Raji (cell line): ENCODE results near the gene FBXW8.

Source experiments
- POLR2A ChIP-seq: IDR thresholded peaks from 2 replicates; pipeline ENCODE4 v1.6.1; 2011; ENCODE audit warnings: low read depth, low read length, control low read depth; ENCODE audit not compliant: insufficient read depth

Gene FBXW8

DNA sequence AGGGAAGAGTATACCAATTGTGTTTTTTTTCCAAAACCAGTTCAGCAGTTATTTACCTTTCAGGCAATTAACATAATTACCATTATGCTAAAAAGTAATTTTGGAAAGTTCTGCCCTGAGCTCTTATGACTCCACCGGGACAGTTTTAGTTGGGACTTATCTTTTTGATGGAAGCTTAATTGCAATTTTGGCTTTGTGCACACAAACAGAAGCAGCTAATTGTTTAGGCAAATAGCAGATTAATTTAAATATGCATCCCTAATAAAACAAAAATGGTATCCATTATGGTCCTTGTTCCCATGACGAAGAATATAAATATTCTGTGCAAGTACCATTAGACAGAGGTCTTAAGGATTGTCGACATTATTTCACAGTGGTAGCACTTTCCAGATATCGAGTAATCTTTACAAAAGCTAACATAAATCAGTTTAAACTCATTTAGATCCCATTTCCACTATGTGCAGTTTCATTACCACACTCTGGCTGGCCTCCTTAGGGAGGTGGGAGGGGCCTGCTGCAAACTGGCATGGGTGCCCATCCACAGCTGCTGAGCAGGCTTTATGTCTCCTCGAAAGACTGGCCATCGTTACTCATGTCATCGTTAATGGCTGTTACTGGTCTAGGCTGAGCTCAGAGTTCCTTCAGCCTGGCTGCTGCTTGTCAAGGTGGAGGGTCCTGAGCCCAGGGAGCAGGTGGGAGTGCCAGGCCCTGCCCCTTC is 68.2 kb downstream of the FBXW8 start:
- TF ChIP-seq POLR2A, result no peak

DNA sequence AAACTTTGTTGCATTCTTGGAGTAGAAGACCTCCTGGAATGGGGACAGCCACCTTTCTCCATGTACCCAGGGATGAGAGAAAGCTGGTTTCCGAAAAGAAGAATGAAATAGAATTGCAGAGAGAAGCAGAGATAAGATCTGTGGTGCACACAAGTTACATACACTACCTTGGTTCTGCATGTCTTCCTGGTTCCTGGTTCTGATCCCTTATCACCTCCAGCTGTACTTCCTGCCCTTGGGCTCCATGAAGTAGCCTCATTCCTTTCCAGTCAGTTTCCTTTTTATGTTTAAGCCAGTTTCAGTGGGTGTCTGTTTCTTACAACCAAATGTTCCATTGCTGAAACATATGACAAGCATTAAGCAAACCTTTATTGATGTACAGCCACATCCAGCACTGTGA is 69.3 kb downstream of the FBXW8 start:
- no peak for TF ChIP-seq POLR2A

DNA sequence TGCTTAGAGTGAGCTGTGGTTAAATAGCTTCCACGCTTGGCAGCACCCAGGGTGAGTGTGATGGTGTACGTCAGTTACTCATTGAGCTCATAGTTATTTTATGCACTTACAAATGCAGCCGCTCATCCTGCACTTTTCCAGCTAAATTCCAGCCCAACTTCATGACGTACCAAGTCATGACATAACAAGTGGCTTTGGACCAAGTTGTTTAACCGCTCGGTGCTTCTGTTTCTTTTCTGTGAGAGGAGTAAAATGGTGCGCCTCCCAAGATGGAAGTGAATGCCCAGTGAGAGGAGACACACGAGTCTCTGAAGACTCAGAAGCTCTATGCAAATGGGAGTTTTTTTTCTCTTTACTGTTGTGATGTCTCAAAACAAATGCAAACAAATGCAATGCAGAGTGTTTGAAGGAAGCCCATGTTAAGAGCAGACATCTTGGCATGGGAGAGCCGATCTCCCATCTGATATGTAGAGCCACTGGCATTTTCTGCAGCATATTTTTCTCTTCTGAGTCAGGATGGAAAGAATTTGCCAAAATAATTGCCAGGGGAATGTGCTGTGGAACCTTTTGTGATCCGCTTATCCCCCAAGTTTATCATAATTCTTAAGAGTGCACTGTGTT is 72.2 kb downstream of the FBXW8 start:
- no peak for TF ChIP-seq POLR2A

DNA sequence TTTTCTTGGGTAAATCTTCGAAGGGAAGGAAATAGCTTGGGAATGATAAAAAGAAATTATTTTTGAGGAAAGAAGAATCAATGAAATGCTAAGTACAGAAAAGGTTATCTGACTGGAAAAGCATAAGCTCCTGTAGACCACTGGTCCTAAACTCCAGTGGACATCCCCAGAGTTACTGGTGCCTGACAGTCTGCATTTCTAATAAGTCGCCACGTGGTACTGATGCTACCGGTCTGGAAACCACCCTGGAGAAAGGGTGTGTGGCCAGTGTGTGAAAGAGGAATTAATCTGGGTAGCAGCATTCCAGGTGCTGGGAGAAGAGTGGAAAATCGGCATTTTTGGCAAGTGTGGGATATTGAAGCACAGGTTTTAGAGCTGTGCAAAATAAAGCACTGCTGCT is 73.3 kb downstream of the FBXW8 start:
- no peak for TF ChIP-seq POLR2A

DNA sequence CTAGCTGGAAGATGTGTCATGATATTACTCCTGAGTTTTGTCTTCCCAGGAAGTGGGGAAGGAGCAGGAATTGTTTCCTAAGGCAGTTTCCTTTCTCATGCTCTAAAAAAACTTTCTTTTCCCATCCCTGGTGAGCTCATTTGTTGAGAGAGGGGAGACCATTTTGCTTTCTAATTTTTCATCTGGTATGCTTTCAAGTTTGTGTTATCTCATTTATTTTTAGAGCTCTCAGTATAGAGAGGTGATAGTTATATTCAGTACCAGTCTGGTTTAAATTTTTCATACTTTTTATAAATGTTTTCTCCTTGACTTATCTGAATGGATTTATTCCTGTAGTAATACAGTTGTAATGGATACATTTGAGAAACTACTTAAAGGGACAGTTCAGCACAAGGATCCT is 79.6 kb downstream of the FBXW8 start:
- no peak for TF ChIP-seq POLR2A

DNA sequence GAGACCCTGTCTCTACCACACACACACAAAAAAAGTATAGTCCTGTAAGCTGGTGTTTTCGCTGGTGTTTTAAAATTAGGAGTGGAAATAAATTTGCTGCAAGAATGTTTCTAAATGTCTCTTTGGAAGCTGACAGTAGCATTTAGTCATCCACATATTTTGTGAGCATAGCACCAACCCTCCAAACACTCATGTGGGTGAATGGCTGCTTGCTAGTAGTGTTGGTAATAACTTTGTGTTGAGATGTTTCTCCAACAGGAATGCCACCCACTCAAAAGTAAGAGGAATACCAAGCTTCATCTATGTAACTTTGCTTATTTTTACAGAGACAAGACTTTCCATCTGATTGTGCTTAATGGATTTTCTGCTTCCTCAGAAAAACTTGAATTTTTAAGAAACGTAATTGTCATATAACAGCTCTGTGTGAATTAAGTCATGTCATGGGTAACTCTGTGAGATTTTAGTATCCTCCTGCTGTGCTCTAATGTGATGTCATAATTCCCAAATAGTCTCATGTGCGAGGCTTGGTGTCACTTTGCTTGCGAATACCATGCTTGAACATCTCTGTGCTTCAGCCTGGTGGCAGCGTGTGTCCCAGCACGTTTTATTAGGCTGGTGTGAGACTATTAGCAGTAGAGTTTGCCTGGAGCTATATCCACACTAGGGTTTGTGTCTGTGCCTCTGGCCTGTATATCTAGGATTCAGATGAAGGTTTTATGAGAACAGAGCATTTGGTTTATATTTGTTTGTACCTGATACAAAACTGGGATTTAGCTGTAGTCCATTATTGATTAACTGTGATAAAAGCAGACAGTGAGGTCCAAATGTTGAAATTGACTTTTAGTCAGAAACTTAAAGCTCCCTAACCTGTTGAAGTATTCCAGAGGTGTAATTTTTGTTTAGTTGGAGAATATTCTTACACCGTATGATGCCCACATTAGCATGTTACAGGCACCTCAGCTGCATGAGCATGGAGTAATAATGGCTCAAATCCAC is 80.5 kb downstream of the FBXW8 start:
- TF ChIP-seq POLR2A, result no peak

DNA sequence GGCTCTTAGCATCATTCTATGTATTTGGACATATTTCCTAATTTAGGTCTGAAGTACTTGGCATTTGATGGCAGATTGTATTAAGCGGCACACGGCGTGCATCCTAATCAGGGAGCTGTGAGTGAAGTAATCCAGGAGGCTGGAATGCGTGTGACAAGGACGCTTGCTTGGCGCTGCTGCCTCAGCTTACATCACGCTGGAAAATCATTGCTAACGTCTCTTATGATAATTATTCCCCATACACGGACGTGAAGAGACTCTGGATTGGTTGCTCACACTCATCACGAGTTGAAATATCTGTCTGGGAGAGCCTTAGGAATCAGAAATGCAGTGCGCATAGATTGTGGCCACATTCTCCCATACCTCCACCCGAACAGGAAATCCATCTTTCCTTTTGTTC is 85.3 kb downstream of the FBXW8 start:
- TF ChIP-seq POLR2A, result no peak

DNA sequence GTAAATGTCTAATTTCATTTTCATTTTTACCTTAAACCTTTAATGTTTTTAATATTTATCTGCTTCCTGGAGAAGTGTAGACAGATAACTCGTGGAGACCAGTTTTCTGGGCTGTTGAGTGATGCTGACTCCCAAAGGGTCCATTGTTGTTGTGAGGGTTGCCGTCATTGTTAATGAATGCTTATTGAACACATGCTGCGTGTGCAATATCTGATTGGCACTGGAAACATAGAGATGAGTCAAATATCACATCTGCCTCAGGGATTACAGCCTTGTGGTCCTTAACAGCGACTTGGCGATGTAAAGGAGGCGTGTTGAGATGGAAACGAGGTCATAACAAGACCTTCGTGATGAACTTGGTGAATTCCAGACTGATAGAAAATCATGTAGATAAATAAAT is 85.9 kb downstream of the FBXW8 start:
- TF ChIP-seq POLR2A, result no peak

DNA sequence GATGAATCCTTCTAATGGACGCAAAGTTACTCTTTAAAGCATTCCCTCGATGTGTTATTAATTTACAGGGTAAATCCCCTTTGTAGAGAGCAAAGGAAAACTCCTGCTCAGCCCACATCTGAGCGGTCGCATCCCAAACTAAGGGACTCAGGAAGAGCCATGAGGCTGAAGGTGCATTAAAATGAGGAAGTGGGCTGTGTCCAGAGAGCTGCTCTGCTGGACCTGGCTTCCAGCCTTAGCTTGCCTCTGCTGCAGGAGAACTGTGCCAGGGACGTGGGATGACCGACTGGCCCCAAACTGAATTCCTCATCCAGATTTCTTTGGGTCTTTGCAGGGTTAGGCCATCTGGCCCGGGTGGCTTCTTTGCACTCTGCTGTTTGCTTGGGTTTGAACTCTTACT is 88.3 kb downstream of the FBXW8 start:
- no peak for TF ChIP-seq POLR2A

DNA sequence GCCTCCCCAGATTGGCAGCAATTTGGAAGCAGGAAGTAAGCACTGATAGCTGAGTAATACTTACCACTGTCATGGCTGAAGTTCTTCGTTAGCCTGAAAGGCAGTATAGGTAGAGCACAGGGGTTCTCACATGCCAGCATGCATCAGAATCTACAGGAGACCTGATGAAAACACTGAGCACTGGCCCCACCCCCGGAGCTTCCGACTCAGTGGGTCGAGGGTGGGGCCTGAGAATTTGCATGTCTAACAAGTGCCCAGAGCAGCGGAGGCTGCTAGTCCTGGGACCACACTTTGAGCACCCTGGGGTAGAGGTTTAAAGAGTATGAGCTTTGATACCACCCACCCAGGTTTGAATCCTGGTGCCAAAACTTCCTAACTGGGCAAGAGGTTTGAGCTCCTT is 89.6 kb downstream of the FBXW8 start:
- TF ChIP-seq POLR2A, result no peak

DNA sequence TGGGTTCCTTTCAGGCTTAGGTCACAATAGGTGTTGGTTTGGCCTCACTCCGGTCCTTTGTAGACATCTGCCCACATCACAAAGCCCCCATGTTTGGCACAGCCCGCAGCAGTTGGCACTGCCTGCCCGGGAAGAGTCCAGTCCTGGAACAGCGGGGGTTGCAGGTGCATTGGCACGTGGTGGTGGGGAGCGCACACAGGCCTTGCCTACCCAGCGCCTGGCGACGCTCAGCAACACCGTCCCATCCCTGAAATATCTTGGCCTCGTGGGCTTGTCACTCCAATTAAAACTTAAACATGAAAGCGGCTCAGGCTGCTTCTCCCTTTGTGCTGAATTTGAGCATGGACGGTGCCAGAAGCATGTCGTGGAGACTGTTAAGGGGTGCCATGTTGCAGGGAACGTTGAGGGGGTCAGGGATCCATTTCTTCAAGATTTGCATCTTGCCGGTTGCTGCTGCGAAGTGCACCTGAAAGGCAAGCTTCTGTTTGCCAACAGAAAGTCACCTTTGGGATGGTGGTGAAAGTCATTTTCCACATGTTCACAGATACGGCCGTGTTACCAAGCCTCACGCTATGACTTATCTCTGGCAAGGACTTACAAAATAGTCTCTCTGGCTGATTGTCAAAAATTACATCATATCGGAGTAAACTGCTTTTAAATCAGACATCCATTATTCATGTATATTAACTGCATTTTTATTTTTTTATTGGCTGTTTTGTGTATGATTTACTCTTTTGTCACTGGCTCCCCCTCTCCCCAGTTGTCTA is 91.5 kb downstream of the FBXW8 start:
- no peak for TF ChIP-seq POLR2A

DNA sequence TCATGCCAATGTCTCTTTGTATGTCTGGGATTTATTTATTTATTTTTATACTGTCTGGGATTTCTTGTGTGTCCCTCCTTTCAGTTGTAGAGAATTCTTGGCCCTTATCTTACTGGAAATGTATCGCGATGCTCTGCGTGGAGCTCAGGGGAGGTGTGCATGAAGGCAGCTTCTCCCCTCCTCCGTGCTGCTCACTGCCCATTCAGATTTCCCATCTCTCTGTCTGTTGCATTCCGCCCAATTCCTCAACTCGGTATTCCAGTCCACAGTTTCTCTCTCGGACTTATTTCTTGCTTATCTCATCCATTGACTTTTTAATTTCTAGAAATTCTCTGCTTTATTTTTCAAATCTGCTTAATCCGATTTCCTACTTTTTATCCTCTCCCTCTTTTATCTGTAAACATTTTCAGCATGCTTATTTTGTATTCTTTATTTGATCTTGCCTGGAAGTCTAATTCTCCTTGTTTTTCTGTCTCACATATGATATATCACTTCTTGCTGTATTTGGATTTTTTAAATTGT is 93.2 kb downstream of the FBXW8 start:
- no peak for TF ChIP-seq POLR2A

DNA sequence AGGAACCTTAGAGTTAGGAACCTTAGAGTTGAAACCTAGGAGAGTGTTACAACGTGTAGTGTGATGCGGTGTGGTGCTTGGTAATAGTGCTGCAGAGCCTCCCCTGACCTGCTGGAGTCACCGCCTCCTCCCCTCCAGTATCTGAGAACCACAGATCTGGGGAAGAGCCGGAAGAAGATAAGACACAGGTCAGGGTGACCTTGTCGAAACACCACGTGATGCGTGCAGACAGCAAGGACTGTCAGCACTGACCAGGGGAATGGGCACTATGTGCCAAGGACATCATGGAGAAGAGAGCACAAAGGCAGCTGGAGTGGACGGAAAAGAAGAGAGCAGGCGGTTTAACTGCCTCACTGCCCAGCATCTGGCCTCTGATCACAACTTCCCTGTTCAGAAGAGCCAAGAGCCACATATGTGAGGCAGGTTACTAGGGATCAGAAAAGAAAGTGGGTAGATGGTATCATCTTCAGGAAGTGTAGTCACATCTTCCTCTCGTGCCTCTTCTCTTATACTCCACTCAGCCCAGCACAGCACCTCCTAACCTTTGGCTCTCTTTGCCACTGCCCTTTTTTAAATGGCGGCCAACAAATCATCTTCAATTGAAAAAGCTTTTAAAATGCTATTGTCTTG is 94.8 kb downstream of the FBXW8 start:
- TF ChIP-seq POLR2A, result no peak

DNA sequence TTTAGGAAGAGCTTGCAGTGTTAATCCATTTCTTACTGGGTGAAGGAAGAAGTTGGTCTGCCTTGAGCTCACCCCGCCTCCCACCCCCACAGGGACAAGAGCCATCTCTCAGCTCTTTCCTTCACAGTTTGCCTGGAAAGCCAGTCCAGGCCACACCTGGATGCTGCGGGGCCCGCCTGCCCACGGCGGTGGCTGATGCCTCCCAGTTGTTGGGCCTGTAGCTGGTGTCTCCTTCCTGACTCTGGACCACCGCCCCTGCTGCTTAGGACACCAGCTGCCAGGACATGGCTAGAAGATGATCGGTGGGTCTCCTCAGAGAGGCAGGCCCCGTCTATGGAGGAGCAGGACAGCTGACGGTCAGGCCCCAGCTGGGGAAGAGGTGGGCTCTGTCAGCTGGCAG is 95.6 kb downstream of the FBXW8 start:
- TF ChIP-seq POLR2A, result no peak

DNA sequence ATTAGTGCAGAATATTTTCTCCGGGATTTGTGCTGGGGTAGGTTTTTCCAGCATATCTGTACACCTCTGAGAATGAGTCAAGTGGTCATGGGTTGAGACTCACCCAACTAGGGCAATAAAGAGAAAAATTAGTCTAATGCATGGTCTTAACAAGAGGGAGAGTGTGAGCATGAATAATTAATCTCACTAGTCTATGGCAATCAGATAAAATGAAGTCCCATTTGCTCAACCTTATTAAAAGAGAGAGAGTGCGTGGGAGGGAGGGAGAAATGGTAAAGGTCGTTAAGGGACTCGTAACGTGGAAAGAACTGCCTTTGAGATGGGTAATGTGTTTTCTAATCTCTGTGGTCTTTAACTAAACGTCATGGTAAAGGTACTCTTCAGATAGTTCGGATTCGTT is 96.8 kb downstream of the FBXW8 start:
- no peak for TF ChIP-seq POLR2A

DNA sequence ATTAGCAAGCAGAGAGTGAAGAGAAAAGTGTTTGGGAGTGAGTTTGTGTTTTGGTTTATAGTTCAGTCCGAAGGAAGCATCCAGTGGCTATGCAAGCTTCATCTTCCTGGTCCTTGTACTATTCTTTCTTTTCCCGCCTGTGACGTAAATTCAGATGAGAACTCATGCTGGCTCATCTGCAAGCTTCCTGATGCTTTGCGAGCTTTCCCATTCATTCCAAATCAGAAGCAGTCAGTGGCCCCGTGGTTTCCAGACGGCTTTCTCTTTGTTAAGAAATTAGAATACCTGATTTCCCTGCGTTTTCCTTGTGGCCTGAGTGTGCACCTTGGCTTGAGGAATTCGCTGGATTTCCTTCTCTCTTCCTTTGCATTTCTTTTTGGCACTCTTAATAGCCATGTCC is 99.0 kb downstream of the FBXW8 start:
- no peak for TF ChIP-seq POLR2A
